ENCODE data around the gene ACTR10. TPM values are rescaled to one million over a fixed set of nuclear protein-coding genes. Genes with fewer than 3 reads are reported as not detected.

ACTR10 gene
- total RNA-seq, 1 donor from 2014 or later, result 98.7 TPM

DNA sequence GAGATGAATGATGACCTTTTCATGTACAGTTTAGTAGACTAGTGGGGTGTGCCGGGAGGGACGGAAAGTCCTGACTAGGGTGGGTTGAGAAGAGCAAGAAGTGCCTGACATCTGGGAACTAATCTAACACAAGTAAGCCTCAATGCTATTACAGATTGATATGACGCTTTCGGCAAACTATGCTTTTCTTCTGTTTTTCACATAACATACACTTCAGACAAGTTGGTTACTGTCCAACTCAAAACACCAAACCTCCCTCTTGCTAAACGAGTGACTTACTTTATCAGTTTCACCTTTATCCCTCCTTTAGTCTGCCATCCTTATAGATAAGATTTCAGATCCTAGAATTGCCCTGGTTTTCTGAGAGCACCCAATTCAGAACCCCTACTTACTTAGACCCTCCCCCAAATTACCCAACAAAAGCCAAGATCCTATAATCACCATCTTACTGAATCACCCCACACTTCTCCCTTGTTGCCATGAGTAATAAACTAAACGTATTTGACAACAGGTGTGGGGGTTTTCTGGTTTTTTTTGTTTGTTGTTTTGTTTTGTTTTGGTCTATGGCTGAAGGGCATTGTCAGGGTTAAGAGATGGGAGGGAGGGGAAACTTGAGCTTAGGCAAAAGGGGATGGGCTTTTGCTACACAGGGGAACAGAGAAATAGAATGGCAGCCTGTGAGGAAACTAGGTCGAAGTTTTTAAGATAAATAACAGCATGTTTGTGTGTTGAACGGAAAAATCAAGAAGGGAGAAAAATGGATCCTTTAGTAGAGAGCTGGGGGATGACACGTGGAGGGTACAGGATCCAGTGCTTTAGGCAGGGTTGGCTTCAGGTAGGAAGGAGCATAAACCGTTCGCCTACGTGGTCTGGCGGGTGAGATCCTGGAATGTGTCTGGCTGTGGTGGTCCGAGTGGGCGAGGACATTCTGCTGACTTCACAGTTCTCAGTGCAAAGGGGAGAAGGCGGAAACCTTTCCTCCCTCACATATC is 38.6 kb downstream of the ACTR10 start:
- H3K4me1 Mint-ChIP-seq (ENCODE audit: low read depth, unreplicated experiment), result peaks cover 3% of the 10 kb centered on the region
- Histone ChIP-seq H3K27me3 (ENCODE audit: insufficient read depth, low read length) (no peaks in the 10 kb centered on the region), H3K4me1 (ENCODE audit: insufficient read depth, low read length) (peaks cover 3% of the 10 kb centered on the region), H3K27ac (ENCODE audit: low read depth, low read length) (no peak overlapping the region), H3K9me3 (ENCODE audit: insufficient read depth, low read depth, low read length) (no peaks in the 10 kb centered on the region), H3K4me2 (ENCODE audit: low read length) (peak overlapping the region; percentile 83), H3K79me2 (ENCODE audit: insufficient read depth, low read length) (no peaks in the 10 kb centered on the region), H2AFZ (ENCODE audit: low read depth, low read length) (no peak overlapping the region), H3K36me3 (ENCODE audit: insufficient read depth, low read length) (no peaks in the 10 kb centered on the region), H3K9ac (ENCODE audit: low read length) (no peak overlapping the region), H4K20me1 (ENCODE audit: insufficient read depth, low read length) (no peaks in the 10 kb centered on the region), H3K4me3 (ENCODE audit: insufficient read depth, low read depth, low read length) (peak overlapping the region; percentile 88)
- TF ChIP-seq, protein P1, sequence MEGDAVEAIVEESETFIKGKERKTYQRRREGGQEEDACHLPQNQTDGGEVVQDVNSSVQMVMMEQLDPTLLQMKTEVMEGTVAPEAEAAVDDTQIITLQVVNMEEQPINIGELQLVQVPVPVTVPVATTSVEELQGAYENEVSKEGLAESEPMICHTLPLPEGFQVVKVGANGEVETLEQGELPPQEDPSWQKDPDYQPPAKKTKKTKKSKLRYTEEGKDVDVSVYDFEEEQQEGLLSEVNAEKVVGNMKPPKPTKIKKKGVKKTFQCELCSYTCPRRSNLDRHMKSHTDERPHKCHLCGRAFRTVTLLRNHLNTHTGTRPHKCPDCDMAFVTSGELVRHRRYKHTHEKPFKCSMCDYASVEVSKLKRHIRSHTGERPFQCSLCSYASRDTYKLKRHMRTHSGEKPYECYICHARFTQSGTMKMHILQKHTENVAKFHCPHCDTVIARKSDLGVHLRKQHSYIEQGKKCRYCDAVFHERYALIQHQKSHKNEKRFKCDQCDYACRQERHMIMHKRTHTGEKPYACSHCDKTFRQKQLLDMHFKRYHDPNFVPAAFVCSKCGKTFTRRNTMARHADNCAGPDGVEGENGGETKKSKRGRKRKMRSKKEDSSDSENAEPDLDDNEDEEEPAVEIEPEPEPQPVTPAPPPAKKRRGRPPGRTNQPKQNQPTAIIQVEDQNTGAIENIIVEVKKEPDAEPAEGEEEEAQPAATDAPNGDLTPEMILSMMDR (IDR thresholded peaks at IDR 0.05; ENCODE audit: insufficient read depth, low read depth, low read length), result no peak
- no peak for TF ChIP-seq EZH2 (IDR thresholded peaks at IDR 0.05; ENCODE audit: insufficient read depth, low read length)
- no peaks in the 10 kb centered on the region for H3K27me3 Mint-ChIP-seq (ENCODE audit: low read depth, unreplicated experiment)
- no peaks in the 10 kb centered on the region for H3K36me3 Mint-ChIP-seq (ENCODE audit: low read depth, unreplicated experiment)
- H3K27ac Mint-ChIP-seq (ENCODE audit: unreplicated experiment), result no peak overlapping the region
- H3K9me3 Mint-ChIP-seq (ENCODE audit: unreplicated experiment), result no peaks in the 10 kb centered on the region
- DNase-seq (ENCODE audit: low read depth) (peak; percentile 6), FAIRE-seq (no peak)
- H3K4me3 Mint-ChIP-seq (ENCODE audit: unreplicated experiment), result no peak overlapping the region

DNA sequence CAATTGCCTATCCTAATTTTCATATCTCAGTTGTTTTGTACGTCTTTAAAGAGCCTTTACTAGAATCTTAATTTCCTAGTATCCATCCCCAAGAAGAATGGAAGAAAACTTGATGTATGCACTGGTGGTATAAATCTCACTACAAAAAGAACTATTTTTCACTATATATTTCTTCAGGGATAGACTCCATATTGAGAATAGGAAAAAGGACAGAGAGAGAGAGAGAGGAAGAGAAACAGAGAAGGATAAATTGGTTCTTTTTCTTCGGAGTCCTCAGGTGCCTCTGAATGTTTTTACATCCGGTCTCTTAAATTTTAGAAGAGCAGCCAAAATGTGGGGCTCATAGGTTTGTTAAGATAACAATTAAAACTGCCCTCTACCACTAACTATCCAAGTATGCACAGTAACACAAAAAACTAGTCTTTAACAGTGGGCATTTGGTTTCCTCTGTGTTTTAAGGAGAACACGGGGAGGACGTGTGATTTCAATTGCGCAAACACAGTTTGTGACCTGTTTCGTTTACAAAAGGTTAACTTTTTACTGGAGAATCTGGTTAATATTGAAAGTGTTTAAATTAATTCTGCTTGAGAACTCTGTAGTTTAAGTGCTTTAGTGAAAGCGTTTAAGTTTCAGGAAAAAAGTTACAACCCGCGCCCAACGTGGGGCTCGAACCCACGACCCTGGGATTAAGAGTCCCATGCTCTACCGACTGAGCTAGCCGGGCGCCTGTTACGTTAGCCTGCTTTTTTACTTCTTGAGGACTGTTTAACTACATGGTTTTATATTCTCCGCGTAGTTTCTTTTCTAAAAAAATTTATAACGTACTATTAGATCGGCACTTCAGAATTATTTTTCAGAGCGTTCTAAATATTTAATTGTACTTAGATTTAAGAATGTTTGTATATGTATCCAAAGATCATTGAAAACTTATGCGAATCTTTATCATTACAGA is 39.6 kb downstream of the ACTR10 start:
- FAIRE-seq, result no peak
- H3K27me3 ChIP-seq (ENCODE audit: insufficient read depth, low read length), result no peaks in the 10 kb centered on the region
- Mint-ChIP-seq H3K4me1 (ENCODE audit: low read depth, unreplicated experiment) (peaks cover 3% of the 10 kb centered on the region), H3K27ac (ENCODE audit: unreplicated experiment) (peak overlapping the region; percentile 71), H3K27me3 (ENCODE audit: low read depth, unreplicated experiment) (no peaks in the 10 kb centered on the region), H3K9me3 (ENCODE audit: unreplicated experiment) (no peaks in the 10 kb centered on the region), H3K4me3 (ENCODE audit: unreplicated experiment) (no peak overlapping the region), H3K36me3 (ENCODE audit: low read depth, unreplicated experiment) (no peaks in the 10 kb centered on the region)
- TF ChIP-seq, protein P1 (IDR thresholded peaks at IDR 0.05; ENCODE audit: insufficient read depth, low read depth, low read length), result no peak
- TF ChIP-seq EZH2 (IDR thresholded peaks at IDR 0.05; ENCODE audit: insufficient read depth, low read length), result no peak
- peak overlapping the region; percentile 59 for H2AFZ ChIP-seq (ENCODE audit: low read depth, low read length)
- no peaks in the 10 kb centered on the region for H4K20me1 ChIP-seq (ENCODE audit: insufficient read depth, low read length)
- H3K4me3 ChIP-seq (ENCODE audit: insufficient read depth, low read depth, low read length), result peak overlapping the region; percentile 88
- H3K36me3 ChIP-seq (ENCODE audit: insufficient read depth, low read length), result no peaks in the 10 kb centered on the region
- H3K79me2 ChIP-seq (ENCODE audit: insufficient read depth, low read length), result no peaks in the 10 kb centered on the region
- peak overlapping the region; percentile 70 for H3K9ac ChIP-seq (ENCODE audit: low read length)
- H3K9me3 ChIP-seq (ENCODE audit: insufficient read depth, low read depth, low read length), result no peaks in the 10 kb centered on the region
- DNase-seq (ENCODE audit: low read depth), result peak; percentile 27
- no peak overlapping the region for H3K27ac ChIP-seq (ENCODE audit: low read depth, low read length)
- H3K4me2 ChIP-seq (ENCODE audit: low read length), result peak overlapping the region; percentile 83
- peaks cover 5% of the 10 kb centered on the region for H3K4me1 ChIP-seq (ENCODE audit: insufficient read depth, low read length)
